Gastroesophageal sphincter (tissue), 3 donors: ENCODE measurements around the gene C1QTNF9B.

Experiments
- EP300 ChIP-seq: sonication (generic); formaldehyde crosslinking; IDR thresholded peaks from one replicate; pipeline ENCODE4 v1.6.1; 2017; ENCODE audit warnings: antibody characterized with exemption, mild to moderate bottlenecking
- POLR2A ChIP-seq, 2 donors: fragments of 450-650 bp; IDR thresholded peaks; one replicate each; pipeline ENCODE4 v1.6.1; 2017; ENCODE audit warnings: antibody characterized with exemption in 2 of 2, mild to moderate bottlenecking in 2 of 2, moderate library complexity in 1 of 2
- TF ChIP-seq, protein P1 (sequence below), 4 experiments: fragments of 200-600 bp in 2 of 4; fragments of 450-650 bp in 2 of 4; sonication (generic) in 1 of 4; IDR thresholded peaks; one replicate each; pipeline ENCODE4 v1.5.1; 2017 to 2019; ENCODE audit warnings: antibody characterized with exemption in 4 of 4, mild to moderate bottlenecking in 2 of 4, moderate library complexity in 2 of 4

DNA sequence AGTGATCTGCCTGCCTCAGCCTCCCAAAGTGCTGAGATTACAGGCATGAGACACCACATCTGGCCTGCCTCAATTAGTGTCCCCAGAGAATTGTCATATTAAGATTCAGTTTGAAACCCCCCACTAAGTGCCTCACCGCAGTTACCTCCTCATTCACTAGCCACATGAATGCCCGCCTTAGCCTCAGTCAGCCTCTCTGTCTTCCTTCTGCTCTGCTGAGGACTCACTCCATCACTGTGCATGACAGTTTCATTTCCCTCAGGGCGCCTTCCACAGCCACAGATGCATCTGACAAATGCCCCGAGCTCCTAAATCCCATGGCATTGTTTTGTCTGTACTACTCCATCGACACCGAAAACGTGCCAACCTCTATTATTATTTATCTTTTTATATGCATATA lies 31.4 kb downstream of the C1QTNF9B start:
- TF ChIP-seq, protein P1, sequence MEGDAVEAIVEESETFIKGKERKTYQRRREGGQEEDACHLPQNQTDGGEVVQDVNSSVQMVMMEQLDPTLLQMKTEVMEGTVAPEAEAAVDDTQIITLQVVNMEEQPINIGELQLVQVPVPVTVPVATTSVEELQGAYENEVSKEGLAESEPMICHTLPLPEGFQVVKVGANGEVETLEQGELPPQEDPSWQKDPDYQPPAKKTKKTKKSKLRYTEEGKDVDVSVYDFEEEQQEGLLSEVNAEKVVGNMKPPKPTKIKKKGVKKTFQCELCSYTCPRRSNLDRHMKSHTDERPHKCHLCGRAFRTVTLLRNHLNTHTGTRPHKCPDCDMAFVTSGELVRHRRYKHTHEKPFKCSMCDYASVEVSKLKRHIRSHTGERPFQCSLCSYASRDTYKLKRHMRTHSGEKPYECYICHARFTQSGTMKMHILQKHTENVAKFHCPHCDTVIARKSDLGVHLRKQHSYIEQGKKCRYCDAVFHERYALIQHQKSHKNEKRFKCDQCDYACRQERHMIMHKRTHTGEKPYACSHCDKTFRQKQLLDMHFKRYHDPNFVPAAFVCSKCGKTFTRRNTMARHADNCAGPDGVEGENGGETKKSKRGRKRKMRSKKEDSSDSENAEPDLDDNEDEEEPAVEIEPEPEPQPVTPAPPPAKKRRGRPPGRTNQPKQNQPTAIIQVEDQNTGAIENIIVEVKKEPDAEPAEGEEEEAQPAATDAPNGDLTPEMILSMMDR (IDR thresholded peaks at IDR 0.05), result no peak
- TF ChIP-seq POLR2A (IDR thresholded peaks at IDR 0.05) (no peak), EP300 (no peak)
